HG02759 (cell line): ENCODE results near the gene TRAK1.

Source experiments
- ATAC-seq: cut with Tn5 transposase; IDR thresholded peaks from one replicate; pipeline ENCODE4 v1.9.1; 2021; ENCODE audit warnings: mild to moderate bottlenecking, moderate library complexity; ENCODE audit not compliant: unreplicated experiment

The TRAK1 gene

DNA sequence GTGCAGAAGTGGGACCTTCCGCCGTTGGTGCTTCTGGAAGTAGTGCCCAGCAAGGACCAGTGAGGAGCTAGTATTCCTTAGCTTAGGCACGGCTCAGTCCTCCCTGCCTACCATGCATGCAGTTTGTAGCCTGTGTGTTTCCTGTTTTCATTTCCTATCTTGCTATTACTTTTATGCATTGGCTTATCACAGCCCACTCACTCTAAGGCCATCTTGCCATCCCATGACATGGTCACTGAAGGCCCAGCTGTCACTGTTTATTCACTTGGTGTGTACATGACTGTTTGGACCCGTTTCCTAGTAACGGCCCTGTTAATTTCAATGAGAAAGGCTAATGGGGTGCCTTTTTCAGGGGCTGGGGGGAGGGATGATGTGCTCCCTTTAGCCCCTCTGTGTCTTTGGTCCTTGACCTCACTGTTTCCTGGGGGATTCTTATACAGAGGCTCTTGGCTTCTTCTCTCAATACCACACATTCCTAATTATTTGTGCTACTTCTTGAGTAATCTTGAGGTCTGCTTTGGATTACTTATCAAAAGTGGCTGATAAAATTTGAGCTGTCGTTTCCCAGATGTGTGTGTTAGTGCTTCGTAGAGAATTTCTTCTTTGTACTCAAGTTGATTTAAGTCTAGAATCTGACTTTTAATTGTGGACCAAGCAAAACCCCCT is 24.5 kb upstream of the TRAK1 start:
- ATAC-seq: no peak

DNA sequence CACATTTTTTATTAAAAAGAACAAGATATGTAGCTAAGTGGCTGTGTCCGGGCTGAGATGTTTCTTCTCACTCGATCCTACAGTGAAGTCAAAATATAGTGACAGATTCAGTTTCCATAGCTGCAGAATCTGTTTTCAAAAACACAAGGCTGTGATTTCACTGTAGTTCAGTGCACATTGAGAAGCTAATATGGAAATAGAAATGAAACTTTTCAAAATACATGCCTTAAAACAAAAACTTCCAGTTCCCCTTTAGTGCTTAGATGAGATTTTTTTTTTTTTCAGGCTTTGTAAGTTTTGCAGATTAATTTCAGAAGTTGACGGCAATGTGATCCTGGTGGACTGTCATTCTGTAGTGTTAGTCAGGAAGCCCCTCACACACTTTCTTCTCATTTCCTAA is 23.8 kb upstream of the TRAK1 start:
- ATAC-seq: peak; percentile 76

DNA sequence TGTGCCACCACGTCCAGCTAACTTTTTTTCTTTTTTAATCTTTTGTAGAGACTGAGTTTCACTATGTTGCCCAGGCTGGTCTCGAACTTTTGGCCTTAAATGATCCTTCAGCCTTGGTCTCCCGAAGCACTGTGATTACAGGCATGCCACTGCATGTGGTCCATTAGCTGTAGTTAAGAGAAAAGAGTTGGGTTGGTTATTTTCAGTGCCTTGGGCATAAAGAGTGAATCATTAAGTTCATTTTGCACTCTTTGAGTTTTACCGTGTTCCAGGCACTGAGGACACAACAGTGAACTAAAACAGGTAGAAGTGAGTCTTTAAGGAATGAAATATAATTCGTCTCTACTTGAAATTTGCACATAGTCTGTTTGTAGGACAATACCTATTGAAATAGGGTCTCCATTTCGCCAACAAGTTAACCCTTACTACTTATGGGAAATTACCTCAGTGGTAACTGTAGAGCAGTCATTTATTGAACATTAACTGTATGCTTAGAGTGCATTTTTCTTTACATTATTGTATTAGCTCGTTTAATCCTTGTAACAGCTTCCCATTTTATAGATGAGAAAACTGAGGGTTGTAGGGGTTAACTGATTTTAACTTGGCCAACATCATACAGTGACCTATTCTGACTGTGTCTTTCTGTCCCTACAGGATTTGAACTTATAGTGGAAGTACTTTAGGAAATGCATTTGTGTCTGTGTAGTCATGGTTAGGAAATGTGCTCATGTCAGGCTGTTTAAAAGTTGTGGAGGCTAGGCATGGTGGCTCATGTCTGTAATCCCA is 22.7 kb upstream of the TRAK1 start:
- ATAC-seq: no peak

DNA sequence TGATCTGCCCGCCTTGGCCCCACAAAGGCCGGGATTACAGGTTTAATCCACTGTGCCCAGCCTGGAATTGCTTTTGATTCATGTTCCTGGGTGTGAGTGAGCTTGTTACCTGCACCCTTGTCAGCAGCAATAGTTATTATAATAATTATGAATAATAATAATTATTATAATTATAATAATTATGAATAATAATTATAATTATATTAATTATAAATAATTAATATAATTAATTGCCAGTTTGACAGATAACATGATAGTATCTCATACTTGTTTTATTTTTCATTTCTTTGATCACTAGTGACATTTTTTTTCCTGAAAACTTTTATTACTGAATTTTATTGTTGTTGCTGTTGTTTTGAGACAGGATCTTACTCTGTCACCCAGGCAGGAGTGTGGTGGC is 21.1 kb upstream of the TRAK1 start:
- no peak for ATAC-seq

DNA sequence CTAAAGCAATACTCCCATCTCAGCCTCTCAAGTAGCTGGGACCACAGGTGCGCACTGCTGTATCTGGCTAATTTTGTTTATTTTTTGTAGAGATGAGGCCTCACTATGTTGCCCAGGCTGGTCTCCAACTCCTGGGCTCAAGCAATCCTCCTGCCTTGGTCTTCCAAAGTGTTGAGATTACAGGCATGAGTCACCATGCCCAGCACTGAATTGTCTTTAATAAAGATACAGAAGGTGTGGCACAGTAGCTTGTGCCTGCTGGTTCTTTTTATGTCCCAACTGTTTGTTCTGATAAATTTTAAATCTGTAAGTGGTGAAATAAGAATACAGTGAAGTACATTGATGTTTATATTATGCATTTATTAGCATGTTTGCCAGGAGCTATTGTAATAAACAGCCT is 20.6 kb upstream of the TRAK1 start:
- ATAC-seq: no peak

DNA sequence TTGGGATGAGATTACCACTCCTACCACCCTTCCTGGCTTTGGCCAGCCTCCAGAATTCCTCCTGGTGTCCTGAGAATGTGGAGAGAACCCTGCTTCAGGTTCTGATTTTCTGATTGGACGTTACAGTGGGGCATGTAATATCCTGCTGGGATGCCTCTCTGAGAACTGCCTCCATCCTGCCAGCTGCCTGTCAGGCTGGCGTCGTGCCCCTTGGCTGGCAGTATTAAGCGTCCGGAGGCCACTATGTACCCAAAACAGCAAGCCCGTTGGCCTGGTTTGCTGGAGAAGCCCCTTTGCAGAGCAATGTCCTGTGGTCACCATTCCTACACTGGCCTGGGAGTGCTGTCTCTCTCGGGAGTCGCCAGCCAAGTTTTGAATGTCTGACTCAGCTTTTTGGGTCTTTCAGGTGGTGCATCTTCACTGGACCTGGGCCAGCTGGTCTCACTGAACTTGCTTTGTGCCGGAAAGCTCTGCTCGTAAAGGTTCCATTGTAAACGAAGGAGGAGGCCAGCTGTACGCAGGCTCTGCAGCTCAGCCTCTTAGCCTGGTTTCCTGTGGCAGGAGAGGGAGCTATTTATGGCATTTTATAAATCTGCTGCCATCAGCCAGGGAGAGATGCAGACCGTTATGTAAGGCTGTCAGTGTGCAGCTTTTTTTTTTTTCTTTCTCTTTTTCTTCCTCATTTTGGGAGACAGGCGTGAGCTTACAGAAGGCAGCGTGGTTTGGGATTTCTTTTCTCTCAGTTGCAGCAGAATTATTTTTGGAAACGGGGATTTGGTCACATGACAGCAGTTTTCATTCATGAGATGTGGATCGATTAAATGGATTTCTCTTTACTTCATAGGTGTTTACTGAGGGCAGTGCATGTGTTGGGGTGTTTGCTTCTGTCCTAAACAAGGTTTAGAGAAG is 19.0 kb upstream of the TRAK1 start:
- ATAC-seq: peak; percentile 58

DNA sequence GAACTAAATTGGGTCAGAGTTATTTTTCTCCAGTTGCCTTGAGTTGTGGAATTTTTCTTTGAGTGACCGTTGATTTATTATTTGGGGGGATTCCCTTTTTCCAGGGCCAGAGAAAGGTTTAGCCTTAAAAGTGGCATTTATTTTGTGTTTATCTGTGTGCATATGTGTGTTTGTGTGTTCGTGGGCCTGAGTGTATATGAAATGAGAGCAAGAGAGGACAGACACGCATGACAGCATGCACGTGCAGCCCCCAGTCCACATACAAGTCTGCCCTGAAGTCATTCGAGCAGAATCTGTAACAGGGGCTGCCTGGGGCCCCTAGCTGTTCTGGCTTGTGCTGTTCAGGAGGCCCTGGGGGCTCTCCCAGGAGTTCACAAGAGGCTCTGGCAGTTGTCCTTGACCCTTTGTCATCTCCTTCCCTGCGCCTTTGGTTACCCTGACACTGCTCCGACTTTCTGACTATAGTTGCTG is 18.3 kb upstream of the TRAK1 start:
- no peak for ATAC-seq

DNA sequence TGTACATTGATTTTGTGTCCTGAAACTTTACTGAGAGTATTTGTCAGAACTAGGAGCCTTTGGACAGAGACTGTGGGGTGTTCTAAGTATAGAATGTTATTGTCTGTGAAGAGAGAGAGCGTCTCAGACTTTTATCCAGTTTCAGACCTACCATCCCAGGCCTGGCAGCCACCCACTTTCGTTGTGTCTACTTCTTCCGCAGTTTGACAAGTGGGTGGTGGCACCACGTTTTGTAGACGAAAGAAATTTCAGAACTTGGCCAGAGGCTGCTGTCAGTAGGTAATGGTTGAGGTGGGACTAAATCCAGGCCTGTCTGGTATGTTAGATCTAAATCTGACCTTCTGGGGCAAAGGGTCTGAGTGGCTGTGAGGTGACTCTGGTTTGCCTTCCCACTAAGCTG is 13.4 kb upstream of the TRAK1 start:
- ATAC-seq: no peak

DNA sequence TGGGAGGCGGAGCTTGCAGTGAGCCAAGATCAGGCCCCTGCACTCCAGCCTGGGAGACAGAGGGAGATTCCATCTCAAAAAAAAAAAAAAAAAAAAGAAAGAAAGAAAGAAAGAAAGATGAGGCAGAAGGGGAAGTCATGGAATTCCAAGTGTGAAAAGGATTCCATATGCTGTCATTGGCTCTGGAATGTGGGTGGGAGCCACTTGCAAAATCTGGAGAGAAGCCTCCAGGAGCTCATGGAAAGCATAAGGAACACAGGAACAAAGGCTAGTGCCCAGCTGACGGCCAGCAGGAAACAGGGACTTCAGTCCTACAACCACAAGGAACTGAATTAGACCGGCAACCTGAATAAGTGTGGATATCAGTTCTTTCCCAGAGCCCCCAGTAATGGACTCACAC is 12.5 kb upstream of the TRAK1 start:
- no peak for ATAC-seq

DNA sequence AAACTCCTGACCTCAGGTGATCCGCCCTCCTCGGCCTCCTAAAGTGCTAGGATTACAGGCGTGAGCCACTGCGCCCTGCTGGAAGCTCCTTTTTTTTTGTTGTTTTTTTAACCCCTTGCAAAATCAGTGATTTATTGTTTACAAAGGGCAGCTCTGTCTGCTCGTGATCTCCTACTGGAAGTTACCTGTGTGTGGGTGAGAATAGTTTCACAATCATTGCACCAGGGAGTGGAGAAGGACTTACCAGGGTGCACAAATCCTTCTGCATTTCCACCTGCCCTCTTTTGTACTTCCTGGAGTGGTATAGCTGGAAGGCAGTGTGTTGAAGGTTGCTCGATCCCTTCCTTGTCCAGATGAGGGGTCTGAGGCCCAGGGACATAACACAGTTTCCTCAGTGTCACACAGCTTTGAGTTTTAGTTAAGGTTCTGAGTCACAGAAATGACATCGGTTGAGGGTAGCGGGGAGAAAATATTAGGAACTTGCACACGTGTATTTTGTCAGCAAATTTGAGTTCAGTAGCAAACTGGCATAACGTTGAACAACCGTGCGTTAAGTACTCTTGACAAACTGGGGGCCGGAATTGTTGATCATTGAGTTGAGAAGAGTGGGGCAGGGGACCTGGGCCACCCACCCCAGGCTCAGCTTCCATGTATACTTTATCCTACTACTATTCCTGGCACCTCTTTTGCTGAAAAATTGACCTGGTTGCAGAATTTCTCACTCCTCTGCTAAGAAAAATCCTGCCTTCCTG is 11.3 kb upstream of the TRAK1 start:
- no peak for ATAC-seq

DNA sequence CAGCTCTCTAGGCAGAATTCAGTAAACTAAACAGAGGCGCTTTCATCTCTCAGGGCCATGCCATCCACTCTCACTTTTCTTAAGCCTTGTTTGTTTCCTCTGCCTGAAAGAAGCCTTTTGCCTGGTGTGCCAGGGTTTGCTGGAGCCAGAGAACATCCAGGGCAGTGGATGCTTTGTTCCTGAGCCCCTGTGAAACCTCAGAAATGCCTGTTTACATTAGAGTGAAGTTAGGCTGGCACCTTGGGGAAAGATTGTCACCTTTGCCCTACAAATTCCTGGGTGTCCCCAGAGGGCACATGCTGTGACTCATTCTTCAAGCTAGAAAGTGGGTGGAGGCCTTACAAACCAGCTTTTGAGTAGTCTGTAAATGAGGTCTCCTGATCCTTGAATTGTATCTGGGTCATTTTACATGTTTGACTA is 10.7 kb upstream of the TRAK1 start:
- peak; percentile 67 for ATAC-seq

DNA sequence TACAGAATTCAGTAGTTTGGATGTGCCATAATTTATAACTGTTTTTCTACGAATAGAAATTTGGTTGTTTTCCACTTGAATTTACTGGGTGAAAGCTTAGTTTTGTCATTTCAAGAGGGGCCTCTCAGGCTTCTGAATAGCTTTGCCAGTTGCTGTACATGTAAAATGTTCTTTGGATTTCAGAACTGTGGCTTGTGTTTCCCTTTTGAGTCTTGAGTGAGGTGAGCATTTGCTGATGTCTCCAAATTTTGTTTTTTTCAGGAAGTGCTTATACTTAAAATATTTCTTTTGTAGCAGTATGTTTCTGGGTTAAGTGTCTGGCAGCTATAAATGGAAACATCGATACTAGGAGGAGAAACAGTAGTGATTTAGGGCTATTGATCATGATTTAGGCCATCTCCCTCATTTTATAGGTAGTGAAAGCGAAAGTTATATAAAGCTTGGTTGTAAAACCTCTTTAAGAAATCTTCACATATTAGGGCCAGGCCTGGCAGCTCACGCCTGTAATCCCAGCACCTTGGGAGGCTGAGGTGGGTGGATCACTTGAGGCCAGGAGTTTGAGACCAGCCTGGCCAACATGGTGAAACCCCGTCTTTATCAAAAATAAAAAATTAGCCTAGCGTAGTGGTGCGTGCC is 9.2 kb upstream of the TRAK1 start:
- ATAC-seq: no peak

DNA sequence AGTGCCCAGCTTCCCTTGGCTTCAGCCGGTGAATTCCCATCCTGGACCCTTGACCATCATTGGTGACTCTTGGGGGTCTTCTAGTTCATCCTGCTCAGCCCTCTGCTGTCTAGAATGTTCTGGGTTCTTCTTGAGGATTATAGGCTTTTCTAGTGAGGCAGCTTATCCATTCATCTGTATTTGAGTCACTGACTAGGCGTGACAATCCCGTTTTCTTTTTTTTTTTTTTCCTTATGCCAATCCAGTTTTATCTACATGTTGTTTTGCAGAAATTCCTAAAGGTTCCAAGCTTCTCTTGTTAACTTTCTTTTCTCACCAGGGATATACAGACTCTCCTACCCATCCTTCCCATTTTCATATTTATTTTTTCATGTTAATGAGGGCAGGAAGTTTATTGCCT is 6.6 kb upstream of the TRAK1 start:
- no peak for ATAC-seq

DNA sequence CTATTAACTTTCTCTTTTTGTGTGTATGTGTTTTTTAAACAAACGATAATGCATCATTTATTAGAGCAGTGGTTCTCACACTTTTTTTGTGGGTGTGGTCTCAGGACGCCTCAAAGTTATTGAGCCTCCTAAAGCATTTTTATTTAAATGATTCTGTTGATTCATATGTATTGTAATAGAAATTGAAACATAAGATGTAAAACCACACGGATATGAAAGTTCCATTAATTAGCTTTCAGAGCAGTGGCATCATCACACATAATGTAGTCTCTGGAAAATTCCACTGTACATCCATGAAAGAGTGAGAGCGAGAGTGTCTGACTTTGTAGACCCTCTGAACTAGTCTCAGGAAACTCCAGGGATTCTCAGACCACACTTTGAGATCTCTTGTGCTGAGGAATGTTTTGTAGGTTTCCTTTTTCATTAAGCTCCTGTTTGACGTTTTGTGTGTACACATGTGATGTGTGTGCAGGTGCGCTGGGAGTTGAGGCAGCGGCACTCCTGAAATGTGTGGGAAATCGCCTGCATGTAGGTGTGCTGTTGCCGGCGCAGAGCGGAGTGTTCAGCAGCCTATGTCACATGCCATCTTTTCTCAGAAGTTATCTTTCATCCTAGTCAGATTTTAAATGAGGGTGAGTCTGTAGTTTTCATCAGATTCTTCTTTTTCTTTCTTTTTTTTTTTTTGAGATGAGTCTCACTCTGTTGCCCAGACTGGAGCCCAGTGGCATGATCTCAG is 5.3 kb upstream of the TRAK1 start:
- no peak for ATAC-seq

DNA sequence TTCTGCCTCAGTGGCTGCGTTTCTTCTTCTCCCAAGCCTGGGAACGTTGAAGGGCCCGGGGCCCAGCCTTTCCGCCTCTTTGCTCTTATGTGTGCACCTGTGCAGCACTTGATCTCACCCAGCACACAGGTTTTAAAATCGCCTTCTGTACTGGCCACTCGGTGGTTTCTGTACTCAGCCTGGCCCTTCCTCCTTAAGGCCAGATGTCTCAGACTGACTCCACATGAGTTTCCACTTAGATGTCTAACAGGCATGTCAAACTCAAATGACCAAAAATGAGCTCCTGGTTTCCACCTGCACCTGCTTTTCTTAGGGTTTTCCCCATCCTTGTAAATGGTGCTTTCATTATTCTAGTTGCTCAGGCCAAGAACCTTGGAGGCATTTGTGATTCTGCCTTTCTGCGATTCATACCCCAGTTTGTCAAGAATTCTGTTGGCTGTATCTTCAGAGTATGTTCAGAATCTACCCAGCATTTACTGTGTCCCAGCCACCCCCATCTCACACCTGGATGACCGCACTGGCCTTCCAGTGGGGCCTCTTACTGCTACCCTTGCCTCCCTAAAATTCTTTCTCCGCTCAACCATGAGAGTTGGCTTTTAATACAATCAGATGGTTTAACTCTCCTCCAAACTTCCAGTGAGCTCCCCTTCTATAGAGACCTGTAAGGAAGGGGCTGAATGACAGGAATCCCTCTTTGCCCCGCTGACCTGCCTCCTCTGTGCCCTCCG is 2.2 kb upstream of the TRAK1 start:
- ATAC-seq: no peak

DNA sequence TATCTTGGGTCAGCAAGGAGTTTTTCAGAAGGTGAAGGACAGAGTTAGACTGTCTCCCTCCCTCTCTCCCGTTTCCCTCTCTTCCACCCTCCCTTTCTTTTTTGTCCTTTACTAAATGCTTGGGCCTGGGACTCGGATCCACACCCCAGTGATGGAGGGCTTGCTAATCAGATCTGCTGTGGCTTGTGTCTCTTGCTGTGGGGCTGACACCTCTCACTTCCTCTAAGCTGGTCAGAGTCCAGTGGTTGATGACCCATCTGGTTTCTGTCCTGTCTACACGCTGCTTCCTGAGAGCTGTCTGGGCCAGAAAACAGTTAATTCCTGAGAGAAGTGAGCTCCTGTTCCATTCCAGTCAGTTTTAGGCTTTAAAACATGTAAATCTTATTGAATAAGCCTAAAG is 849 bp downstream of the TRAK1 start:
- no peak for ATAC-seq

DNA sequence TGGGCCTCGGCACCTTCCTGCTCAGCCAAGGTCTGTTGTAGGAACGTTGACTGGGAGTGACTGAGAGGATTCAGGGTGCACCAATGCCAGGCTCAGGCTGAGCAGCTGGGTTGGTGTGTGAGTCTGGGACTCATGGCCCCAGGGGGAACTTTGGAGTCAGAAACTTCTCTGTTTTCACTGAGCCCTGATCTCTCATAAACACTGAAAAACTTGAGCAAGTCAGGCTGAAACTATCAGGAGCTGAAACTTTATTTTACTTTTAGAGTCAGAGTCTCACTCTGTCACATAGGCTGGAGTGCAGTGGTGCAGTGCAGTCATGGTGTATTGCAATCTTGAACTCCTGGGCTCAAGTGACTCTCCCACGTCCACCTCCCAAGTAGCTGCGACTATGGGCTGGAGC is 3.0 kb downstream of the TRAK1 start:
- peak; percentile 71 for ATAC-seq

DNA sequence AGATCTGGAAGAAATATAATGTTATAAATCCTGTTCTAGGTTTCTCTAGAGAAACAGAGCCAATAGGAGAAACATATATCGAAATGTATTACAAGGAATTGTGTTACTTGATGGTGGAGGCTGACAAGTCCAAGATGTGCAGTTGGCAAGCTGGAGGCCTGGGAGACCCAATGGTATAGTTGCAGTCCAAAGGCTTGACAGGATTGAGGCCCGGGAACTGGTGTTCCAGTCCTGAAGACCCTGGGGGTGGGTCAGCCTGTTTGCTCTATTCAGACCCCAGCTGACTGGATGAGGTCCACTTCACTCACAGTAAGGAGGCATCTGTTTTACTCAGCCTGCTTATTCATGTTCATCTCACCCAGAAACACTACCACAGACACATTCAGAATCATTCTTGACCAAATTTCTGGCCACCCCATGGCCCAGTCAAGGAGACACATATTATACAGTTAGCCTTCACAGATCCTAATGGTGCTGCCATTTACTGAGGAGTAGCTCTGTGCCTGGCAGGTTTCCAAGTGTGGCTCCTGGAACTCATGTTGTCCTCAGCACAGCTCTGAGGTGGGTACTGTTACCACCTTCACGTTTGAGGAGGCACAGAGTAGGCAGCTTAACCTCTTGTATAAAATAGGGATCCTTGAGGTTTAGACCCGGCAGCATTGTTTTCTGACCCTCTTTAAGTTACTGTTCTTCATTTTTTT is 3.7 kb downstream of the TRAK1 start:
- ATAC-seq: no peak
